ENCODE measurements around the gene ABL1.

Gene ABL1

DNA sequence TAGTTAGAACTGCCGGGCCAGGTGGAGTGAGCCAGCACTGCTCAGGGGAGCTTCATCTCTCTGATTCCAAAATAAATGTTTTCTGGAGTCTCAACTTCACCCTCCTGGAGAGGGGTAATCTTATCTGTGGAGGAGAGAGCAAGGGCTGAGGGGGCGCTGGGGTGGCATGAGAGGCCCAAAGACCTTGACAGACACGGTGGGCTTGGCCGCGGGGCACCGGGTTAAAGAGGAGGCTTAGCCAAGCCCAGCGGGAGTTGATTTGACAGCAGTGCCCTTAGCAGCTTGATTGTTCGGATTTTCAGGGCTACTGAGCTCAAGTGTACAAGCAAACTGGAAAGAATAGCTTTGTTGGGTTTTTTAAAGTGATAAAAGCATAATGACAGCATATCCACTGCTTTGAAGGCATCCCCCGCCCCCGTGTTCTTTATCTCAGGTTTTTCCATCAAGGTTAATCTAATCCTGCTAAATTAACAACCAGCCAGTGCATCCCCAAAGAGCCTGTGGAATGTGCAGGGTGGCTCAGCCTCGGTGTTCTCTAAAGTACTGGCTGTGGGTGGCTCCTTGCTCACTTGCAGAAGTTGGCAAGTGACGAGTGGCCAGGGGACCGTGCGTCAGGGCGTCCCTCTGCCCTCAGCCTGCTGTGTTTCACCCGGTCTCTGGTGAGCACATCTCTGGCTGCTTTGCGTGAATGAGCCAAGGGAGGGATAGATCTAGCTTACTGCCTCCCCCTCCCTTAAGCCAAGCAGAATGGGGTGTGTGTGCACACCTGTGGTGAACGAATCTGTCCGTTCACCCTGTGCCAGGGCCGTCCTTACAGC is 56.0 kb downstream of the ABL1 start:
- no peak for DNase-seq (ENCODE audit: low read depth)

DNA sequence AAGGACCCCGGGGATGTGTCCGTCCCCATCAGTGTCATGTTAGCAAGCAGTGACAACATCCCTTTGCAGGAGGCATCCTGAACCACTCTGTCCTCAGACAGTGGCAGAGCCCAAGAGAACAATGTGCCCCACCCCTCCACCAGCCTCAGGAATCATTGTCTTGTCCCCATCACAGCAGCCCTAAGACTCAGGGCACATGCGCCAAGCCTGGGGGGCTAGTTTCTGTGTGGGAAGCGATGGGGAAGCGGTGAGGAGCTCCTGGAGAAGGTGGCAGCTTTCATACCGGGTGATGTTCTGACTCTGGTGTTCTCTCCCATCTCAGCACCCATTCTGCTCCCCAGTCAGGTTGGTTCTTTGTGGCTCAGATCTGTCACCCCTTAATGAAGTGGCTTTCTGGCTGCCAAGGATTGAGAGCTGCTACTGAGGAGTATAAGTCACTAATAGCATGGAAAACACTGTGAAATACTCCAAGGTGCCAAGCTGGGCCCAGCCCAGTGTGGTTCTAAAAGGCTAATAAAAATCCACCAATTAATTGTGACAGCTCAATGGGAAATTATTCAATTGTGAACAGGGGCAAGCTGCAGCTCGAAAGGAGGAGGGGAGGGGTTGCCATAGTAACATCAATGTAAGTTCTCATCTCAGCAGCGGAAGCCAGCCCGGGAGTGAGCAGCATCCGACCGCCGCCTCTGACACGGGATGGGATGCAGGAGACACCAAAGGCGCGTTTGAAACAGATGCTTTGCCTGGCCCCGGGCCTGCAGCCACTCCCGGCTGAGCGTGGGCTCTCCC is 56.8 kb downstream of the ABL1 start:
- no peak for DNase-seq (ENCODE audit: low read depth)

DNA sequence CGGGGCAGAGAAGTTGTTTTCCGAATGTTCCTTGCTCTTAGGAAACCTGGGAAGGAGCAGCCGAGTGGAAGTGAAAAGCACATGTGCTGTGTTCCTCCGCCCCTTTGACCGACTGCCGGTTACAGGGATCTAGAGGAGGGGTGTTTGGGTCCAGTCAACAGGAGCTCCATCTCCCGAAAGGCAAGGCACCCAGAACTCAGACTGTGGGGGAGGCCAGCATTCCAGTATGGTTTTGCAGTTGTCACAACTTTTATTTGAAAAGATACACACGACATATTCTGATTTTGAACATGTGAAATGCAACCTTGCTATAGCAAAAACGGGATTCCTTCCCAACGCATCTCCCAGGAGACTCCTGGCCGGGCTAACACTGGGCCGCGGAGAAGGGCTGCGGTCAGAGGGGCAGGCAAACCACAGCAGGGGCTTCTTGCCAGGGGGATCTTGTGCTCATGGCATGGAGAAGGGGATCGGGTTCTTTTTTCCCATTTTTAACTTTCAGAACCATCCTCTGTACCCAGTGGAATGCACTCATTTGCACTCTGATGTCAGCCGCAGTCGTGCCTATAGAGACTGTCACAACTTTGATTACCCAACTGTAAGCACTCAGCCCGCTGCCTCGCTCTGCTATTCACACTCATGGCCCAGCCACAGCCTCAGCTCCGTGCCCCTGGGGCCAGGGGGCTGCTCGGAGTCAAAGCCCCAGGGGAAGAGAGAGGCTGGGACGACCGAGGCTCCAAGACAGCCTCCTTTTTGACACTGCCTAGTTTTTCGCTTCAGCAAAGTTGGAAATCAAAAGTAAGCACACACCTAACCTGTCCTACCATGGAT is 57.6 kb downstream of the ABL1 start:
- no peak for DNase-seq (ENCODE audit: low read depth)

- DNase-seq (ENCODE audit: low read depth), result no peak
Observed at GRCh38 chr9:130893341-130894101, 58.5 kb downstream of the ABL1 start.

DNA sequence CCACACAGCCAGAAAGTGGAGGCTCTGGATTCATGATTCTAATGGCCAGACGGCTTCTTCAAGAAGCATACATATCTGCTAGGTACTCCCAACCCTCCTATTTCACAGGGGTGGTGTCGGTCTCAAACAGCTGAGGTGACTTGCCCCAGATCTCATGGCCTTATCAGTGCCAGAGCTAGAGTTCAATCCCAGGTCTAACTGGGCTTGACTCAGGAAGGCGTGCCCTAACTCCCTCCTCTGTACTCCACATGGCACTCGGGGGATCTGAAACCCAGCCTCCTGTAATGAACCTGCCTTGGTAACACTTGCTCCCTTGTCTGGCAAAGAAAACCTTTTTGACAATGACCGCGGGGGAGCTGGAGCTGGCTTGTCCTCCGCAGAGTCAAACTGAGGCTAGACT is 59.5 kb downstream of the ABL1 start:
- DNase-seq (ENCODE audit: low read depth), result no peak

GRCh38 chr9:130895038-130895437 is 60.0 kb downstream of the ABL1 start:
- no peak for DNase-seq (ENCODE audit: low read depth)

DNA sequence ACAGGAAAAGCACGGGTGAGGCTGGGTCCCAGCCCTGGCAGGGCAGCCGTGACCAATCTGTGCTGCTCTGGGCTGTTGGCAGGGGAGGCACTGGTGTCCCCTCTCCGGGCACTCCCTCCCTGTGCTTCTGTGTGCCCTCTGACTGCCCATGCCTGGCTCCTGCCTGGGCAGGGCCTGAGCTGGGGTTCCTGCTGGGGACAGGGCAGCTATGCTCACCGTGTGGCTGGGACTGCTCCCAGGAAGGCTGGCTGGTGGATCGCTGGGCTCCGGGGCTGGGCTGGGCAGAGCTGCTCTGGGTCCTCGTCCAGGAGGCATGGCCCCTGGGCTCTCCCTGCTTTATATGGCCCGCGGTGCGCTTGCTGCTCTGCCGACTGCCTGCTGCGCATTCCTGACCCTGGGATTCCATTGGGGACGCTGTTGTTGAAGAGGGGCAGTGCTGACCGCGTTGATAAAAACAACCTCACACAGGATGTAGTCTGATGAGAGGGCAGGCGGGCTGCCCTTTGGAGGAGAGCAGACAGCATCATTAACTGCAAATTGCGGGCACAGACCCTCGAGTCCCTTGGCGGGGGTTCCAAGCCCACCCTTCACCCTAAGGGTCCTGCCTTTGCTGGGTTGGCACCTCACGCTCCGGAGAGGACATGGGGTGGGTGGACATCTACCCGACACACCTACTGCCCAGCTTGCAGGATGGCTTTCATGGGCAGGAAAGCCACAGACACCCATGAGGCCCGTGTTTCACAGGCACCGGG is 60.6 kb downstream of the ABL1 start:
- DNase-seq (ENCODE audit: low read depth), result no peak

DNA sequence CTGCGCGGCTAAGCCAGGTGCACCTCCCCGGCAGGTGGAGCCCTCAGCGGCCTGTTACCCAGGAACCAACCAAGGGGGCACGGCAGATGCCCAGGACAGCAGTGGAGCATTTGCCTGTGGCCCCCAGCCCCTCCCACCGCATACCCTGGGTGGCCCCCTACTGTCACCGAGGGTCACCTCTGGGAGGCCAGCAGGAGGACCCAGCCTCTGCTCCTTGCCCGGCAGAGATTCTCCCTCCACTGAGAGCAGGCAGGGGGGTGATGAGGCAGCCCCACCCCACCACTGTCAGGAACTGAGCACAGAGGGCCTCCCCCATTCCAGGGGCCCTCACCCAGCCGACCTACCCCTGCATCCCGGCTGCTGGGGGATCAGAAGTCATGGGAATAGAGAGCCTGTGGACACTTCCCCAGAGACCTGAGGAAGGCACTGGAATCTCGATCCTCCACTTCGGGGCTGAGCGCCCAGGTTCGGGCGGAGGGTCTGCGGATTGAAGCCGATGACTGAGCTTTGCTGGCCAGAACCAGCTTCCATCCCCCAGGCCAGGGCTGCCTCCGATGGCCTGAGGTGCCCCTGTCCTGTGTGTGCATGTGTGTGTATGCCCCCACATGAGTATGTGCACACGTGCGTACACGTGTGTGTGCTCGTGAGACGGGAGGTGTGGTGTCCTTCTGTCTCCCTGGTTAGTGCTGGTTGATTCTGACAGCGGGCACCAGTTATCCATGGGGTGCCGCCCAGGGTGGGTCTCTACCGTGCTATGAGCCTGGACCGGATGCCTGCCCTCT is 61.4 kb downstream of the ABL1 start, which contains the start of gene QRFP:
TSS of gene QRFP (minus strand) at position 580 of the 782 bp plus-strand sequence. CDS start 2,974 bp downstream, outside the sequence.
- no peak for DNase-seq (ENCODE audit: low read depth)

DNA sequence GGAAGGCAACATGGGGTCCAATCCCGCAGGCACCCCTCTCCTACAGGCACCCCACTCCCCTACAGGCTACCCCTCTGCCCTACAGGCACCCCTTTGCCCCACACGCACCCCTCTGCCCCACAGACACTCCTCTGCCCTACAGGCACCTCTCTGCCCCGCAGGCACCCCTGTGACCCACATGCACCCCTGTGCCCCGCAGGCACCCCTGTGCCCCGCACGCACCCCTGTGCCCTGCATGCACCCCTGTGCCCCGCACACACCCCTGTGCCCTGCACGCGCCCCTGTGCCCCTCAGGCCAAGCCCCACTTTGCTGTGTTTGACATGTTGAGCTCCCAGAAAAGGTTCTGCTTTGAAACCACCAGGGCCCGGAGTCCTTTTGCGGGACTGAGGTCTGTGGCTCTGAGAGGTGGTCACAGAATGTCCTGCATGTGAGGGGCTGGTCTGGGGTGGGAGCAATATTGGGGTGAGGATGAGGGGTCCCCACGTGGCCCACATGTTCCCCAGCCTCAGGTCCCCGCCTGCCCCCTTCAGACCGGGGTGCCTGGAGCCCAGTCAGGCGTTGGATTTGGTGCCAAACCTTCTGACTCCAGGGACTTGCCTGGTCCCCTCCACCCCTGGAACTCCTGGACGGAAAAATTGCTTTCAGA is 62.2 kb downstream of the ABL1 start:
- DNase-seq (ENCODE audit: low read depth), result no peak

GRCh38 chr9:130897848-130898551 is 62.9 kb downstream of the ABL1 start:
- DNase-seq (ENCODE audit: low read depth), result no peak

DNA sequence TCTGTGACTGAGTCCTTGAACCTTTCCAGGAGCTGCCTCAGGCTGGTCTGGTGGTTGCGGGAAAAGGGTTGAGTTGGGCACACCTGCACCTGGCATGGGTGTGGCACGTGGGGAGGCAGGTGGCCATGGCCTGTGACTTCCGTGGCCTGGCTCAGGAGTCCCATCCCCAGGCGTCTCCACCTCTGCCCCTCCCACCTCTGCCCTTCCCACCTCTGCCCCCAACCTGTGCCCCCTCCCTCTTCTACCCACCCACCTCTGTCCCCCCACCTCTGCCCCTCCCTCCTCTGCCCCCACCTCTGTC is 63.4 kb downstream of the ABL1 start:
- DNase-seq (ENCODE audit: low read depth), result no peak

GRCh38 chr9:130899051-130899748 is 64.1 kb downstream of the ABL1 start:
- no peak for DNase-seq (ENCODE audit: low read depth)

DNA sequence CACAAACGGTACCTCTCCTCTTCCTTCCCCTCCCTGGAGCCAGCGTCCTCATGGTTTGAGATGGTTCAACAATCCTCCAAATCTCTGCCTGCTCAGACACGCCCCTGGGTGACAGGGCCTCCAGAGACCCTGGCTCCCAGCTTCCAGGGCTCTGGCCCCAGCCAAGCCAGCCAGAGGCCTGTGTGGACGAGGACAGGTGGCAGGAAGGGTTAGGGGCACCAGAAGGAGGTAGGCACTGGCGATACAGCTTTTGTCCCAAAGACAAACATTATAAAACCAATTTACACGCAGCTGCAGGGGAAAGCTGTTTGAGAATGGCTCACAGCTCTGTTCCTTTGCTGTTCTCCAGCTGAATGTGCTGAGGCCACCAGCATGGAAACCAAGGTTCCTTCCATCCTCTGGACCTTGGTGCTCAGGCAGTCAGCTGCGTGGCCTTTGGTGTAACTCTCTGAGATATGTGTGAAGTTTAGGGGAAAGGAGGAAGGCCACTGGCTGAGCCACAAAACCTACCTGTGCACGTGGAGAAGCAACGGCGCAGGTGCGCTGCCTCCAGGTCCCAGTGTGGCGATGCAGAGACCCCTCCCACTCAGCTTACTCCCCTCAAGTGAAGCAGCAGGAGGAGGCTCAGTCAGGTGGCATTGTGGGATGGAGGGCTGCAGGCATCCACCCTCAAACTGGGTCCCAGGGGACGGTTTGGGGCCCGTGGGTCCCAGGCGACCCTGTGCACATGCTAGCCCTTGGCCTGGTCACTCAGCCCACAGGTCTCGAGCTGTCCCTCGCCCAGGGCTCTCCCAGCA is 65.8 kb downstream of the ABL1 start:
- DNase-seq (ENCODE audit: low read depth), result no peak

DNA sequence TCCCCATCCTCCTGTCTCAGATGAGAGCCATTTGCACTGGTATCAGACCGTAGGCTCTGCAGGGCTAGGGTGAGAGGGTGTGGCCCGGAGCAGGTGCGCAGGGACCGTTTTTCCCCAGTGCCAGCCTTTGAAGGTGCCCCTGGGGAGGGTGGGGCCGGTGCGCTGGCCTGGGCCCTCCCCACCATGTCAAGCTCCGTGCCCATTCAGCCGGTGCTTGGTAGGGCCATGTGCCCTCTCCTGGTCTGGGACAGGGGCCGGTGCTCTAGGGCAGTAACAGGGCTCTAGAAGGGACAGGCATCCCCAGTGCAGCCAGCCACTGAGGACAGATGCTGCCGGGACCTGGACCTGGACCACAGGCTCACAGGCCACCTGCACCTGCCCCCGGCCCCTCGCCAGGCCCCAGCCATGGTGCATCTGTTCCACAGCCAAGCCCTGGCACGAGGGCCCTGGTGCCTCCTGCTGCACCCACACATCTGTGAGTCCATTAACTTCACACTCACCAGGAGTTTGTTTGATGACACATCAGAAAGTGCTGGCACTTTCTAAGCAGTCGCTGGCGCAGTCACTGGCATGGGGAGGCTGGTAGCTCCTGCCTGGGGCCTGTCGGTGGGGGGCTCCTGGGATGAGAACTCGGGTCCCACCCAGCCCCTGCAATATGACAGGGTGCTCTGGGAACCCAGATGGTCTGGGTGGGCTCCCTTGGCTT is 66.6 kb downstream of the ABL1 start:
- no peak for DNase-seq (ENCODE audit: low read depth)

DNA sequence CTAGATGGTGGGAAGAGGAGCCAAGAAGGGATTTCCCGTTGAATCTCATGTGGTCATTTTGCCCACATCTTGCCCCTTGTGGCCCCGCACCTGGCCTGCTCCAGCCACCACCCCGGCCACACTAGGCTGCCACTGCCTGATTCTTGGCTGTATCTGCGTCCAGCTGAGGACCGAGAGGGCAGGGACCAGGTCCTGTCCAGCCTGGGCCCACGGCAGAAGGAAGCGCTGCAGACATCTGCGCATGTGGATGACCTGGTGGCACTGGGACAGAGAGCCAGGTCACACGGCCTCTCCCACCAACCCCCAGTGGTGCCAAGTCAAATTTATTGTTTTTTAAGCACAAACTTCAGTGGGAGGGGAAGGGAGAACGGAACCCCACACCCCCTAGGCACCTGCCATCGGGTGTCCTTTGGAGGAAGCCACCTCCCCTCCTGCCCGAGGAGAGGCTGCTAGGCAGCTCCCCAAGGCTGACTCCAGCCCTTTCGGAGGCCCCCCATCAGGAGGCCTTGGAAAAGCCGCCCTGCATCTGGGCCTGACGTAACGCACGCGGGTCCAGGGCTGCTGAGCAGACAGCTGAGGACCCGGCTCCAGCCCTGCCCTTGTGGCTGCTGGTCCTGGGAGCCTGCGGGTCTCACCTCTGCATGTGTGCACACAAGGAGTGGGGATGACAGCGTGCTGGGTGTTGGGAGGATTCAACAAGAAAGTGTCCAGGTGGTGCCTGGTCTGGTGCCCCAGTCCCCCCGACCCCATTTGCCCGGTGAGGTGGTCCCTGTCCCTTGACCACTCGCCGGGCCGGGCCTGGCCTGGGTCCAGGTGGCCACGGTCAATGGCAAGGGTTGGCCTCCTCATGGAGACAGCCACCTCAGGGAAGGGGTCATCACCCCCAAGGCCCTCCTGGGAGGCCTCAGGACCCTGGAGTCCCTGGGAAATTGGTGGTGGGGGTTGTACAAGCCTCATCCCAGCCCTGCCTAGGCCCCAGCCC is 67.4 kb downstream of the ABL1 start:
- no peak for DNase-seq (ENCODE audit: low read depth)
